A673 (cell line): Measurements from ENCODE around the gene CAPN13.

Source experiments
- EZH2 ChIP-seq: fragments of 200-600 bp; sonication (generic); IDR thresholded peaks from 2 replicates; pipeline ENCODE4 v1.6.1; 2017; ENCODE audit warnings: borderline replicate concordance, low read depth, mild to moderate bottlenecking, mixed read lengths, antibody characterized with exemption, low read length; ENCODE audit not compliant: poor library complexity, severe bottlenecking
- TF ChIP-seq, protein P1 (sequence below): fragments of 300-800, 200-600 bp; sonication (generic); conservative IDR thresholded peaks from 2 replicates; pipeline ENCODE4 v1.5.1; 2017; ENCODE audit warnings: low read depth, mild to moderate bottlenecking, antibody characterized with exemption, low read length, moderate library complexity, mixed read lengths

DNA sequence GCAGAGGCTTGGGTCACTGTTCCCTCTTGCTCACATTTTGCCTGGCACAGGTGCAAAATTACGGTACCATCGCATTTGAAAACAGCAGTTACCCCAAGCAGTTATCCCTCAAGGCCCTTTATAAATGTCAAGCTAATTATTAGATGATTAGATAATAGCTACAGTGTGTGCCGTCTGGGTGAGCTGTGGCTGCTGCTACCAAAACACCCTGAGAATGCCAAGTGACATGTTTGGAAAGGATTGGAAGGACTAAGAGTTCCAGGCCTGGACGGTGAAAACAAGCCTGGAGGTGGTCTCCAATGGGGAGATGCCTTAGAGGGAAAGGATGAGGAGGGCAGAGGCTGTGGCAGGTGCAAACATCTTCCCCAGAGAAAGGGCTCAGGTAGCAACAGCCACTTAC lies 120.6 kb downstream of the CAPN13 start:
- TF ChIP-seq, protein P1, sequence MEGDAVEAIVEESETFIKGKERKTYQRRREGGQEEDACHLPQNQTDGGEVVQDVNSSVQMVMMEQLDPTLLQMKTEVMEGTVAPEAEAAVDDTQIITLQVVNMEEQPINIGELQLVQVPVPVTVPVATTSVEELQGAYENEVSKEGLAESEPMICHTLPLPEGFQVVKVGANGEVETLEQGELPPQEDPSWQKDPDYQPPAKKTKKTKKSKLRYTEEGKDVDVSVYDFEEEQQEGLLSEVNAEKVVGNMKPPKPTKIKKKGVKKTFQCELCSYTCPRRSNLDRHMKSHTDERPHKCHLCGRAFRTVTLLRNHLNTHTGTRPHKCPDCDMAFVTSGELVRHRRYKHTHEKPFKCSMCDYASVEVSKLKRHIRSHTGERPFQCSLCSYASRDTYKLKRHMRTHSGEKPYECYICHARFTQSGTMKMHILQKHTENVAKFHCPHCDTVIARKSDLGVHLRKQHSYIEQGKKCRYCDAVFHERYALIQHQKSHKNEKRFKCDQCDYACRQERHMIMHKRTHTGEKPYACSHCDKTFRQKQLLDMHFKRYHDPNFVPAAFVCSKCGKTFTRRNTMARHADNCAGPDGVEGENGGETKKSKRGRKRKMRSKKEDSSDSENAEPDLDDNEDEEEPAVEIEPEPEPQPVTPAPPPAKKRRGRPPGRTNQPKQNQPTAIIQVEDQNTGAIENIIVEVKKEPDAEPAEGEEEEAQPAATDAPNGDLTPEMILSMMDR, result no peak
- no peak for TF ChIP-seq EZH2
